GM23338 (cell line): ENCODE measurements around the gene PALMD. TPM values are rescaled to one million over a fixed set of nuclear protein-coding genes. Genes with fewer than 3 reads are reported as not detected.

Source experiments
- ATAC-seq: fragments of 200-7000 bp; cut with Tn5 transposase; 3 replicates; pipeline ENCODE4 v1.9.1; 2020
- DNase-seq: peaks from one replicate; pipeline ENCODE4 v3.0.0-alpha.2; 2015; ENCODE audit warnings: low spot score
- H2AFZ ChIP-seq: fragments of 200-600 bp; sonication (generic); 2 replicates; pipeline ENCODE4 v1.8.0; 2016; ENCODE audit warnings: antibody characterized with exemption, mild to moderate bottlenecking, moderate library complexity
- H3F3A ChIP-seq: fragments of 200-600 bp; sonication (generic); replicated peaks from 2 replicates; pipeline ENCODE4 v1.8.0; 2017; ENCODE audit warnings: antibody characterized with exemption, mixed run types, low read depth
- H3K27ac ChIP-seq: fragments of 200-600 bp; sonication (generic); 2 replicates; pipeline ENCODE4 v1.6.1; 2016; ENCODE audit warnings: low read depth
- H3K27me3 ChIP-seq: fragments of 200-600 bp; sonication (generic); 2 replicates; pipeline ENCODE4 v1.8.0; 2016; ENCODE audit warnings: mild to moderate bottlenecking, mixed run types, moderate library complexity; ENCODE audit not compliant: insufficient read depth
- H3K36me3 ChIP-seq: fragments of 200-600 bp; sonication (generic); 2 replicates; pipeline ENCODE4 v1.8.0; 2016; ENCODE audit warnings: mild to moderate bottlenecking; ENCODE audit not compliant: insufficient read depth
- H3K4me1 ChIP-seq: fragments of 200-600 bp; sonication (generic); 2 replicates; pipeline ENCODE4 v1.8.0; 2016; ENCODE audit warnings: mild to moderate bottlenecking, moderate library complexity; ENCODE audit not compliant: insufficient read depth
- H3K4me2 ChIP-seq: fragments of 200-600 bp; sonication (generic); 2 replicates; pipeline ENCODE4 v1.7.1; 2017; ENCODE audit warnings: mixed run types
- H3K4me3 ChIP-seq: fragments of 200-600 bp; sonication (generic); 2 replicates; pipeline ENCODE4 v1.6.1; 2016; ENCODE audit warnings: mixed run types
- H3K79me2 ChIP-seq: fragments of 200-600 bp; sonication (generic); replicated peaks from 2 replicates; pipeline ENCODE4 v1.8.0; 2017; ENCODE audit warnings: mild to moderate bottlenecking; ENCODE audit not compliant: insufficient read depth
- H3K9me2 ChIP-seq: fragments of 200-600 bp; sonication (generic); 2 replicates; pipeline ENCODE4 v1.8.0; 2017; ENCODE audit not compliant: insufficient read depth
- H4K20me1 ChIP-seq: fragments of 200-600 bp; sonication (generic); replicated peaks from 2 replicates; pipeline ENCODE4 v1.8.0; 2017; ENCODE audit warnings: mild to moderate bottlenecking; ENCODE audit not compliant: insufficient read depth
- H3K27ac Mint-ChIP-seq: 2 replicates; pipeline ENCODE4 v1.8.0; 2020; ENCODE audit warnings: inconsistent platforms, mild to moderate bottlenecking, moderate library complexity, mixed read lengths
- H3K27me3 Mint-ChIP-seq: 3 replicates; pipeline ENCODE4 v1.8.0; 2022; ENCODE audit warnings: low read depth, mild to moderate bottlenecking, moderate library complexity, mixed read lengths, inconsistent platforms; ENCODE audit not compliant: insufficient read depth, poor library complexity
- H3K36me3 Mint-ChIP-seq: 3 replicates; pipeline ENCODE4 v1.8.0; 2021; ENCODE audit warnings: low read depth, mild to moderate bottlenecking, inconsistent platforms, moderate library complexity, mixed read lengths
- H3K4me1 Mint-ChIP-seq: 3 replicates; pipeline ENCODE4 v1.8.0; 2020; ENCODE audit warnings: mild to moderate bottlenecking, inconsistent platforms, mixed read lengths
- H3K4me3 Mint-ChIP-seq: 3 replicates; pipeline ENCODE4 v1.8.0; 2021; ENCODE audit warnings: moderate library complexity, mild to moderate bottlenecking, inconsistent platforms, mixed read lengths
- H3K9me3 Mint-ChIP-seq: 3 replicates; pipeline ENCODE4 v1.8.0; 2020; ENCODE audit warnings: moderate library complexity, mild to moderate bottlenecking, inconsistent platforms, mixed read lengths
- CREB1 ChIP-seq: fragments of 250-450 bp; sonication (Bioruptor Pico); IDR thresholded peaks from 2 replicates; pipeline ENCODE4 v1.5.0; 2020; ENCODE audit warnings: low read depth, mild to moderate bottlenecking, moderate library complexity
- EZH2 ChIP-seq: fragments of 200-600 bp; sonication (generic); IDR thresholded peaks from one replicate; pipeline ENCODE4 v1.8.0; 2017; ENCODE audit warnings: antibody characterized with exemption, mild to moderate bottlenecking, low read depth; ENCODE audit not compliant: unreplicated experiment
- EZH2phosphoT487 ChIP-seq: fragments of 200-600 bp; sonication (generic); IDR thresholded peaks from one replicate; pipeline ENCODE4 v1.8.1; 2018; ENCODE audit warnings: antibody characterized with exemption; ENCODE audit not compliant: unreplicated experiment
- JUNB ChIP-seq: IDR thresholded peaks from one replicate; pipeline ENCODE4 v1.6.1; 2016; ENCODE audit warnings: antibody characterized with exemption; ENCODE audit not compliant: unreplicated experiment
- NANOG ChIP-seq: IDR thresholded peaks from 2 replicates; pipeline ENCODE4 v1.6.1; 2016; ENCODE audit warnings: antibody characterized with exemption, borderline replicate concordance
- POLR2AphosphoS5 ChIP-seq: IDR thresholded peaks from 2 replicates; pipeline ENCODE4 v1.6.1; 2016; ENCODE audit warnings: antibody characterized with exemption, low read depth
- STAT1 ChIP-seq: IDR thresholded peaks from one replicate; pipeline ENCODE4 v1.6.1; 2016; ENCODE audit warnings: antibody characterized with exemption; ENCODE audit not compliant: unreplicated experiment
- ZNF114 ChIP-seq: fragments of 250-450 bp; sonication (Bioruptor Pico); IDR thresholded peaks from 2 replicates; pipeline ENCODE4 v1.5.0; 2020; ENCODE audit warnings: mild to moderate bottlenecking, moderate library complexity
- ZNF331 ChIP-seq: fragments of 250-450 bp; sonication (Bioruptor Pico); IDR thresholded peaks from 2 replicates; pipeline ENCODE4 v1.5.0; 2020; ENCODE audit warnings: low read depth, mild to moderate bottlenecking, moderate library complexity
- polyA plus RNA-seq: library from polyadenylated mRNA; unstranded; fragments of >200 nt; fragmentation: Nextera tagmentation; extraction: Ambion mirVana; gene quantifications from 2 replicates; pipeline ENCODE4 v1.2.1, GENCODE V29; 2016
- total RNA-seq: library from RNA; depleted of rRNA; stranded (reverse); fragments of >200 nt; shearing (Covaris generic); gene quantifications from 2 replicates; pipeline ENCODE4 v1.2.3, GENCODE V29; 2014
- TF ChIP-seq, protein P1 (sequence below): IDR thresholded peaks from 2 replicates; pipeline ENCODE4 v1.6.1; 2016; ENCODE audit warnings: antibody characterized with exemption
- TF ChIP-seq, protein P2 (sequence below): IDR thresholded peaks from one replicate; pipeline ENCODE4 v1.6.1; 2018; ENCODE audit warnings: antibody characterized with exemption; ENCODE audit not compliant: unreplicated experiment
- TF ChIP-seq, protein P3 (sequence below): fragments of 250-450 bp; sonication (Bioruptor Pico); IDR thresholded peaks from 2 replicates; pipeline ENCODE4 v1.5.0; 2020; ENCODE audit warnings: mild to moderate bottlenecking, moderate library complexity
- TF ChIP-seq, protein P4 (sequence below), 2 experiments: fragments of 200-600 bp in 1 of 2; sonication (generic) in 1 of 2; conservative IDR thresholded peaks; 2 replicates each; pipeline versions ENCODE4 v1.5.1 to v1.6.1; 2016 to 2017; ENCODE audit warnings: antibody characterized with exemption in 2 of 2, low read depth in 2 of 2, mild to moderate bottlenecking in 2 of 2, moderate library complexity in 1 of 2

Gene PALMD
- total and polyA plus RNA-seq, 2 experiments from 2014 or later: not detected

DNA sequence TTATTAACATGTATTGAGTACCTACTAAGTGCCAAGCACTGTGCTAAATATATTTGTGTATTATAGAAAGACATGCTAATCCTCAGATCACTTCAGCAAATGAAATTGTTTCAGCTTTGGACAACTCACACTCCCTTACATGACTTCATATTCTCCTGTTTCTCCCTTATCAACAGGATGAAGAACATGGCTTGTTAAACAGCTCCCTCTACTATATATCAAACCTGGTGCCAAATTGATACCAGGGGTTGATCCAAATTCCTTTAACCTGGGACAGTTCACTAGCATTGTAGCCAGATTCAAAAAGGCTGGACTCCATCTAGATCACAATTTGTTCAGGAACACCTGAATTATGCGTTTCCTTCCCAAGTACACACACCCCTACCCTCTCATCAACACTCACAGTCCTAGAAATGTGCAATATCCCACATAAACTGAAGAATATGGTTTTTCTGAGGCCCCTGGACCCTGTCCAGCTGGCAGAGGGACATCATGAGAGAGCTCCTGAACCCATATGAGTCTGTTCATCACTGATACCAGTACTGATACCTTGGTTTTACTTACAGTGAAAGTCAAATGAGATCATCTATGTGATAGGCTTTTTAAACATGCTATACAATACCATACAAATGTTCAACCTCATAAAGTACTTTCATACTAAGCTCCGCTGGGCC is 47.0 kb upstream of the PALMD start:
- Histone ChIP-seq H3K79me2 (no peaks in the 10 kb centered on the region), H3K9me2 (0 out of 2 replicates have a peak, but pooled peaks cover 4% of the 10 kb centered on the region), H3K27ac (no peak overlapping the region), H3F3A (no peaks in the 10 kb centered on the region), H3K27me3 (no peaks in the 10 kb centered on the region), H3K4me1 (no peaks in the 10 kb centered on the region), H2AFZ (no peak overlapping the region), H3K4me3 (no peak overlapping the region), H3K36me3 (no peaks in the 10 kb centered on the region), H3K4me2 (no peak overlapping the region), H4K20me1 (no peaks in the 10 kb centered on the region)
- Mint-ChIP-seq H3K27ac (no peak overlapping the region), H3K4me3 (no peak overlapping the region), H3K9me3 (no peaks in the 10 kb centered on the region), H3K36me3 (no peaks in the 10 kb centered on the region), H3K27me3 (peaks cover 3% of the 10 kb centered on the region), H3K4me1 (no peaks in the 10 kb centered on the region)
- DNase-seq (no peak), ATAC-seq (no peak)
- TF ChIP-seq, protein P1, sequence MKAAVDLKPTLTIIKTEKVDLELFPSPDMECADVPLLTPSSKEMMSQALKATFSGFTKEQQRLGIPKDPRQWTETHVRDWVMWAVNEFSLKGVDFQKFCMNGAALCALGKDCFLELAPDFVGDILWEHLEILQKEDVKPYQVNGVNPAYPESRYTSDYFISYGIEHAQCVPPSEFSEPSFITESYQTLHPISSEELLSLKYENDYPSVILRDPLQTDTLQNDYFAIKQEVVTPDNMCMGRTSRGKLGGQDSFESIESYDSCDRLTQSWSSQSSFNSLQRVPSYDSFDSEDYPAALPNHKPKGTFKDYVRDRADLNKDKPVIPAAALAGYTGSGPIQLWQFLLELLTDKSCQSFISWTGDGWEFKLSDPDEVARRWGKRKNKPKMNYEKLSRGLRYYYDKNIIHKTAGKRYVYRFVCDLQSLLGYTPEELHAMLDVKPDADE: no peak
- TF ChIP-seq, protein P2, sequence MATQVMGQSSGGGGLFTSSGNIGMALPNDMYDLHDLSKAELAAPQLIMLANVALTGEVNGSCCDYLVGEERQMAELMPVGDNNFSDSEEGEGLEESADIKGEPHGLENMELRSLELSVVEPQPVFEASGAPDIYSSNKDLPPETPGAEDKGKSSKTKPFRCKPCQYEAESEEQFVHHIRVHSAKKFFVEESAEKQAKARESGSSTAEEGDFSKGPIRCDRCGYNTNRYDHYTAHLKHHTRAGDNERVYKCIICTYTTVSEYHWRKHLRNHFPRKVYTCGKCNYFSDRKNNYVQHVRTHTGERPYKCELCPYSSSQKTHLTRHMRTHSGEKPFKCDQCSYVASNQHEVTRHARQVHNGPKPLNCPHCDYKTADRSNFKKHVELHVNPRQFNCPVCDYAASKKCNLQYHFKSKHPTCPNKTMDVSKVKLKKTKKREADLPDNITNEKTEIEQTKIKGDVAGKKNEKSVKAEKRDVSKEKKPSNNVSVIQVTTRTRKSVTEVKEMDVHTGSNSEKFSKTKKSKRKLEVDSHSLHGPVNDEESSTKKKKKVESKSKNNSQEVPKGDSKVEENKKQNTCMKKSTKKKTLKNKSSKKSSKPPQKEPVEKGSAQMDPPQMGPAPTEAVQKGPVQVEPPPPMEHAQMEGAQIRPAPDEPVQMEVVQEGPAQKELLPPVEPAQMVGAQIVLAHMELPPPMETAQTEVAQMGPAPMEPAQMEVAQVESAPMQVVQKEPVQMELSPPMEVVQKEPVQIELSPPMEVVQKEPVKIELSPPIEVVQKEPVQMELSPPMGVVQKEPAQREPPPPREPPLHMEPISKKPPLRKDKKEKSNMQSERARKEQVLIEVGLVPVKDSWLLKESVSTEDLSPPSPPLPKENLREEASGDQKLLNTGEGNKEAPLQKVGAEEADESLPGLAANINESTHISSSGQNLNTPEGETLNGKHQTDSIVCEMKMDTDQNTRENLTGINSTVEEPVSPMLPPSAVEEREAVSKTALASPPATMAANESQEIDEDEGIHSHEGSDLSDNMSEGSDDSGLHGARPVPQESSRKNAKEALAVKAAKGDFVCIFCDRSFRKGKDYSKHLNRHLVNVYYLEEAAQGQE: no peak
- TF ChIP-seq NANOG (no peak), ZNF114 (no peak), POLR2AphosphoS5 (no peak), STAT1 (no peak), EZH2phosphoT487 (no peak), ZNF331 (CRISPR knock-in tag) (no peak), JUNB (no peak), EZH2 (no peak), CREB1 (CRISPR knock-in tag) (no peak)
- TF ChIP-seq, protein P3, sequence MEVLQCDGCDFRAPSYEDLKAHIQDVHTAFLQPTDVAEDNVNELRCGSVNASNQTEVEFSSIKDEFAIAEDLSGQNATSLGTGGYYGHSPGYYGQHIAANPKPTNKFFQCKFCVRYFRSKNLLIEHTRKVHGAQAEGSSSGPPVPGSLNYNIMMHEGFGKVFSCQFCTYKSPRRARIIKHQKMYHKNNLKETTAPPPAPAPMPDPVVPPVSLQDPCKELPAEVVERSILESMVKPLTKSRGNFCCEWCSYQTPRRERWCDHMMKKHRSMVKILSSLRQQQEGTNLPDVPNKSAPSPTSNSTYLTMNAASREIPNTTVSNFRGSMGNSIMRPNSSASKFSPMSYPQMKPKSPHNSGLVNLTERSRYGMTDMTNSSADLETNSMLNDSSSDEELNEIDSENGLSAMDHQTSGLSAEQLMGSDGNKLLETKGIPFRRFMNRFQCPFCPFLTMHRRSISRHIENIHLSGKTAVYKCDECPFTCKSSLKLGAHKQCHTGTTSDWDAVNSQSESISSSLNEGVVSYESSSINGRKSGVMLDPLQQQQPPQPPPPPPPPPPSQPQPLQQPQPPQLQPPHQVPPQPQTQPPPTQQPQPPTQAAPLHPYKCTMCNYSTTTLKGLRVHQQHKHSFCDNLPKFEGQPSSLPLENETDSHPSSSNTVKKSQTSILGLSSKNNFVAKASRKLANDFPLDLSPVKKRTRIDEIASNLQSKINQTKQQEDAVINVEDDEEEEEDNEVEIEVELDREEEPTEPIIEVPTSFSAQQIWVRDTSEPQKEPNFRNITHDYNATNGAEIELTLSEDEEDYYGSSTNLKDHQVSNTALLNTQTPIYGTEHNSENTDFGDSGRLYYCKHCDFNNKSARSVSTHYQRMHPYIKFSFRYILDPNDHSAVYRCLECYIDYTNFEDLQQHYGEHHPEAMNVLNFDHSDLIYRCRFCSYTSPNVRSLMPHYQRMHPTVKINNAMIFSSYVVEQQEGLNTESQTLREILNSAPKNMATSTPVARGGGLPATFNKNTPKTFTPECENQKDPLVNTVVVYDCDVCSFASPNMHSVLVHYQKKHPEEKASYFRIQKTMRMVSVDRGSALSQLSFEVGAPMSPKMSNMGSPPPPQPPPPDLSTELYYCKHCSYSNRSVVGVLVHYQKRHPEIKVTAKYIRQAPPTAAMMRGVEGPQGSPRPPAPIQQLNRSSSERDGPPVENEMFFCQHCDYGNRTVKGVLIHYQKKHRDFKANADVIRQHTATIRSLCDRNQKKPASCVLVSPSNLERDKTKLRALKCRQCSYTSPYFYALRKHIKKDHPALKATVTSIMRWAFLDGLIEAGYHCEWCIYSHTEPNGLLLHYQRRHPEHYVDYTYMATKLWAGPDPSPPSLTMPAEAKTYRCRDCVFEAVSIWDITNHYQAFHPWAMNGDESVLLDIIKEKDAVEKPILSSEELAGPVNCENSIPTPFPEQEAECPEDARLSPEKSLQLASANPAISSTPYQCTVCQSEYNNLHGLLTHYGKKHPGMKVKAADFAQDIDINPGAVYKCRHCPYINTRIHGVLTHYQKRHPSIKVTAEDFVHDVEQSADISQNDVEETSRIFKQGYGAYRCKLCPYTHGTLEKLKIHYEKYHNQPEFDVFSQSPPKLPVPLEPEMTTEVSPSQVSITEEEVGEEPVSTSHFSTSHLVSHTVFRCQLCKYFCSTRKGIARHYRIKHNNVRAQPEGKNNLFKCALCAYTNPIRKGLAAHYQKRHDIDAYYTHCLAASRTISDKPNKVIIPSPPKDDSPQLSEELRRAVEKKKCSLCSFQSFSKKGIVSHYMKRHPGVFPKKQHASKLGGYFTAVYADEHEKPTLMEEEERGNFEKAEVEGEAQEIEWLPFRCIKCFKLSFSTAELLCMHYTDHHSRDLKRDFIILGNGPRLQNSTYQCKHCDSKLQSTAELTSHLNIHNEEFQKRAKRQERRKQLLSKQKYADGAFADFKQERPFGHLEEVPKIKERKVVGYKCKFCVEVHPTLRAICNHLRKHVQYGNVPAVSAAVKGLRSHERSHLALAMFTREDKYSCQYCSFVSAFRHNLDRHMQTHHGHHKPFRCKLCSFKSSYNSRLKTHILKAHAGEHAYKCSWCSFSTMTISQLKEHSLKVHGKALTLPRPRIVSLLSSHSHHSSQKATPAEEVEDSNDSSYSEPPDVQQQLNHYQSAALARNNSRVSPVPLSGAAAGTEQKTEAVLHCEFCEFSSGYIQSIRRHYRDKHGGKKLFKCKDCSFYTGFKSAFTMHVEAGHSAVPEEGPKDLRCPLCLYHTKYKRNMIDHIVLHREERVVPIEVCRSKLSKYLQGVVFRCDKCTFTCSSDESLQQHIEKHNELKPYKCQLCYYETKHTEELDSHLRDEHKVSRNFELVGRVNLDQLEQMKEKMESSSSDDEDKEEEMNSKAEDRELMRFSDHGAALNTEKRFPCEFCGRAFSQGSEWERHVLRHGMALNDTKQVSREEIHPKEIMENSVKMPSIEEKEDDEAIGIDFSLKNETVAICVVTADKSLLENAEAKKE (CRISPR knock-in tag): no peak
- TF ChIP-seq, protein P4, sequence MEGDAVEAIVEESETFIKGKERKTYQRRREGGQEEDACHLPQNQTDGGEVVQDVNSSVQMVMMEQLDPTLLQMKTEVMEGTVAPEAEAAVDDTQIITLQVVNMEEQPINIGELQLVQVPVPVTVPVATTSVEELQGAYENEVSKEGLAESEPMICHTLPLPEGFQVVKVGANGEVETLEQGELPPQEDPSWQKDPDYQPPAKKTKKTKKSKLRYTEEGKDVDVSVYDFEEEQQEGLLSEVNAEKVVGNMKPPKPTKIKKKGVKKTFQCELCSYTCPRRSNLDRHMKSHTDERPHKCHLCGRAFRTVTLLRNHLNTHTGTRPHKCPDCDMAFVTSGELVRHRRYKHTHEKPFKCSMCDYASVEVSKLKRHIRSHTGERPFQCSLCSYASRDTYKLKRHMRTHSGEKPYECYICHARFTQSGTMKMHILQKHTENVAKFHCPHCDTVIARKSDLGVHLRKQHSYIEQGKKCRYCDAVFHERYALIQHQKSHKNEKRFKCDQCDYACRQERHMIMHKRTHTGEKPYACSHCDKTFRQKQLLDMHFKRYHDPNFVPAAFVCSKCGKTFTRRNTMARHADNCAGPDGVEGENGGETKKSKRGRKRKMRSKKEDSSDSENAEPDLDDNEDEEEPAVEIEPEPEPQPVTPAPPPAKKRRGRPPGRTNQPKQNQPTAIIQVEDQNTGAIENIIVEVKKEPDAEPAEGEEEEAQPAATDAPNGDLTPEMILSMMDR (conservative IDR thresholded peaks at IDR 0.05; ENCODE audit: low read depth in 2 of 2): no peak
